ENCODE results near the gene DISC1. TPM values are rescaled to one million over a fixed set of nuclear protein-coding genes. Genes with fewer than 3 reads are reported as not detected.

The DISC1 gene
- polyA plus RNA-seq, 1 experiment = 5.4 TPM

GRCh38 chr1:231827337-231828105 lies 200.9 kb downstream of the DISC1 start:
- CTCF ChIA-PET = no interaction called here
- Histone ChIP-seq H3K4me3 (ENCODE audit: low read depth, low read length) (no peak overlapping the region), H3K27me3 (ENCODE audit: control insufficient read depth, insufficient read depth, low read length) (no peaks in the 10 kb centered on the region), H3K9me3 (ENCODE audit: control insufficient read depth, insufficient read depth, low read length) (no peaks in the 10 kb centered on the region), H3K27ac (ENCODE audit: low read depth, low read length) (no peak overlapping the region)
- POLR2A ChIA-PET = no interaction called here
- DNase-seq (ENCODE audit: low read depth, low spot score) = no peak
- TF ChIP-seq, protein P1, sequence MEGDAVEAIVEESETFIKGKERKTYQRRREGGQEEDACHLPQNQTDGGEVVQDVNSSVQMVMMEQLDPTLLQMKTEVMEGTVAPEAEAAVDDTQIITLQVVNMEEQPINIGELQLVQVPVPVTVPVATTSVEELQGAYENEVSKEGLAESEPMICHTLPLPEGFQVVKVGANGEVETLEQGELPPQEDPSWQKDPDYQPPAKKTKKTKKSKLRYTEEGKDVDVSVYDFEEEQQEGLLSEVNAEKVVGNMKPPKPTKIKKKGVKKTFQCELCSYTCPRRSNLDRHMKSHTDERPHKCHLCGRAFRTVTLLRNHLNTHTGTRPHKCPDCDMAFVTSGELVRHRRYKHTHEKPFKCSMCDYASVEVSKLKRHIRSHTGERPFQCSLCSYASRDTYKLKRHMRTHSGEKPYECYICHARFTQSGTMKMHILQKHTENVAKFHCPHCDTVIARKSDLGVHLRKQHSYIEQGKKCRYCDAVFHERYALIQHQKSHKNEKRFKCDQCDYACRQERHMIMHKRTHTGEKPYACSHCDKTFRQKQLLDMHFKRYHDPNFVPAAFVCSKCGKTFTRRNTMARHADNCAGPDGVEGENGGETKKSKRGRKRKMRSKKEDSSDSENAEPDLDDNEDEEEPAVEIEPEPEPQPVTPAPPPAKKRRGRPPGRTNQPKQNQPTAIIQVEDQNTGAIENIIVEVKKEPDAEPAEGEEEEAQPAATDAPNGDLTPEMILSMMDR (IDR thresholded peaks at IDR 0.05; ENCODE audit: low read depth, low read length) = no peak

GRCh38 chr1:231828182-231828920 lies 201.8 kb downstream of the DISC1 start:
- Histone ChIP-seq H3K4me3 (ENCODE audit: low read depth, low read length) (no peak overlapping the region), H3K9me3 (ENCODE audit: control insufficient read depth, insufficient read depth, low read length) (no peaks in the 10 kb centered on the region), H3K27ac (ENCODE audit: low read depth, low read length) (no peak overlapping the region), H3K27me3 (ENCODE audit: control insufficient read depth, insufficient read depth, low read length) (no peaks in the 10 kb centered on the region)
- TF ChIP-seq, protein P1 (IDR thresholded peaks at IDR 0.05; ENCODE audit: low read depth, low read length) = no peak
- ChIA-PET CTCF (no interaction called here), POLR2A (interaction anchor here (0.6 kb wide), 1 partner anchor 34 kb away, joined by 3 read pairs; no protein-coding TSS in a partner anchor)
- peak; percentile 88 for DNase-seq (ENCODE audit: low read depth, low spot score)

DNA sequence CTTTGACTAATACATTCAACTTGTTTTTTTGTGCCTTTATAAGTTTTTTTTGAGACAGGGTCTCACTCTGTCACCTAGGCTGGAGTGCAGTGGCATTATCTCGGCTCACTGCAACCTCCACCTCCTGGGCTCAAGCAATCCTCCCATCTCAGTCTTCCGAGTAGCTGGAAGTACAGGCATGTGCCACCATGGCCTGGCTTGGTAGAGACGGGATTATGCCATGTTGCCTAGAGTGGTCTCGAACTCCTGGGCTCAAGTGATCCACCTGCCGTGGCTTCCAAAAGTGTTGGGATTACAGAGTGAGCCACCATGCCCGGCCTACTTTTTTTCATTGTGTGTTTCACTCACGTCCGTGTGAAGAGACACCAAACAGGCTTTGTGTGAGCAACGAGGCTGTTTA lies 202.7 kb downstream of the DISC1 start:
- H3K27me3 ChIP-seq (ENCODE audit: control insufficient read depth, insufficient read depth, low read length) = no peaks in the 10 kb centered on the region
- no peak overlapping the region for H3K4me3 ChIP-seq (ENCODE audit: low read depth, low read length)
- TF ChIP-seq, protein P1 (IDR thresholded peaks at IDR 0.05; ENCODE audit: low read depth, low read length) = no peak
- no peak for DNase-seq (ENCODE audit: low read depth, low spot score)
- ChIA-PET POLR2A (no interaction called here), CTCF (no interaction called here)
- H3K9me3 ChIP-seq (ENCODE audit: control insufficient read depth, insufficient read depth, low read length) = no peaks in the 10 kb centered on the region
- H3K27ac ChIP-seq (ENCODE audit: low read depth, low read length) = no peak overlapping the region

DNA sequence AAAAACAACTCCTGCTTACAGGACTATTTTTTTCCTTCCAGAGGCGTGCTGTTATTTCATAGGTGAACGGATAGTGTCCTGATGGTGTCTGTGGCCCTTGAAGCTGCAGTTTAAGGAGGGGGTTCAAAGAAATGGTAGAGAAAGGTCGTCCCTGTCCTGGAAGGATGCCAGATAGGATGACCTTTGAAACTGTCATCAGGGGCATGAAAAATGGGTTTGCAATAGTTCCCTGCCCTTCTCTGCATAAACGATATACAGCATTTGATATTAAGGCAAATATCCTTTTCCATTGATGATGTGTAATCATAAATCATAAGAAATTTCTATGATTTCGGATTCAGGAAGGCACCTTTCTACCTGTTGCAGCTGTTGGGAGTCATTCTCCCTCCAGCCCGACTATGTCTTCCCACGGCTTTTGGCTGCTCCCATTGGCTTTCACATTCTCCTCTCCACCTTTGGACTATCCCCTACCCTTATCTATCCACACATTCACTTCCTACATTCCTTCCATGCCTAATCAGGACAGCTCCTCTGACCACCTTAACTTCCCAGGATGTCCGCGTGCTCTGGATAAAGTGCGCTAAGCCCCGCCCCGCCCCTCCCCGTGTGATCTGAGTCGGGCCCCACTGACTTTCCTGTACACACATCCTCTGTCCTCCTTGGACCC lies 209.8 kb downstream of the DISC1 start:
- H3K4me3 ChIP-seq (ENCODE audit: low read depth, low read length) = no peak overlapping the region
- no peak overlapping the region for H3K27ac ChIP-seq (ENCODE audit: low read depth, low read length)
- H3K9me3 ChIP-seq (ENCODE audit: control insufficient read depth, insufficient read depth, low read length) = no peaks in the 10 kb centered on the region
- ChIA-PET CTCF (no interaction called here), POLR2A (no interaction called here)
- no peak for DNase-seq (ENCODE audit: low read depth, low spot score)
- no peaks in the 10 kb centered on the region for H3K27me3 ChIP-seq (ENCODE audit: control insufficient read depth, insufficient read depth, low read length)
- TF ChIP-seq, protein P1 (IDR thresholded peaks at IDR 0.05; ENCODE audit: low read depth, low read length) = no peak

GRCh38 chr1:231838521-231838920 lies 211.9 kb downstream of the DISC1 start:
- TF ChIP-seq, protein P1 (IDR thresholded peaks at IDR 0.05; ENCODE audit: low read depth, low read length) = no peak
- DNase-seq (ENCODE audit: low read depth, low spot score) = no peak
- Histone ChIP-seq H3K4me3 (ENCODE audit: low read depth, low read length) (no peak overlapping the region), H3K27me3 (ENCODE audit: control insufficient read depth, insufficient read depth, low read length) (no peaks in the 10 kb centered on the region), H3K27ac (ENCODE audit: low read depth, low read length) (no peak overlapping the region), H3K9me3 (ENCODE audit: control insufficient read depth, insufficient read depth, low read length) (no peaks in the 10 kb centered on the region)
- ChIA-PET CTCF (no interaction called here), POLR2A (no interaction called here)
